IgD-negative memory B cell (primary cell): Measurements from ENCODE around the gene SLC4A2. TPM values are rescaled to one million over a fixed set of nuclear protein-coding genes. Genes with fewer than 3 reads are reported as not detected.
"Not testable (repeated sequence)": the region's sequence is repeated elsewhere in the genome, so short reads cannot be mapped to it uniquely, and the experiment has no call there.

ENCODE experiments used
- H3K27ac Mint-ChIP-seq, 3 donors: one replicate each; pipeline ENCODE4 v1.8.0; 2020 to 2022; ENCODE audit warnings: mild to moderate bottlenecking in 3 of 3, mixed read lengths in 3 of 3, moderate library complexity in 1 of 3
- H3K27me3 Mint-ChIP-seq: one replicate; pipeline ENCODE4 v1.8.0; 2021; ENCODE audit warnings: mixed read lengths
- H3K36me3 Mint-ChIP-seq: one replicate; pipeline ENCODE4 v1.8.0; 2020; ENCODE audit warnings: mild to moderate bottlenecking, mixed read lengths
- H3K4me1 Mint-ChIP-seq, 3 donors: one replicate each; pipeline ENCODE4 v1.8.0; 2020 to 2022; ENCODE audit warnings: mixed read lengths in 3 of 3, mild to moderate bottlenecking in 1 of 3
- H3K4me3 Mint-ChIP-seq, 4 donors: one replicate each; pipeline ENCODE4 v1.8.0; 2020 to 2022; ENCODE audit warnings: mild to moderate bottlenecking in 4 of 4, mixed read lengths in 4 of 4, moderate library complexity in 3 of 4
- H3K9me3 Mint-ChIP-seq, 3 donors: one replicate each; pipeline ENCODE4 v1.8.0; 2020 to 2021; ENCODE audit warnings: mixed read lengths in 3 of 3, mild to moderate bottlenecking in 1 of 3
- polyA plus RNA-seq: library from polyadenylated mRNA; unstranded; fragments of 300-500 nt; fragmentation: Illumina TruSeq; gene quantifications from one replicate; pipeline ENCODE4 v1.2.3, GENCODE V29; 2021

SLC4A2 gene
- polyA plus RNA-seq, 1 donor from 2014 or later: 17.8 TPM

DNA sequence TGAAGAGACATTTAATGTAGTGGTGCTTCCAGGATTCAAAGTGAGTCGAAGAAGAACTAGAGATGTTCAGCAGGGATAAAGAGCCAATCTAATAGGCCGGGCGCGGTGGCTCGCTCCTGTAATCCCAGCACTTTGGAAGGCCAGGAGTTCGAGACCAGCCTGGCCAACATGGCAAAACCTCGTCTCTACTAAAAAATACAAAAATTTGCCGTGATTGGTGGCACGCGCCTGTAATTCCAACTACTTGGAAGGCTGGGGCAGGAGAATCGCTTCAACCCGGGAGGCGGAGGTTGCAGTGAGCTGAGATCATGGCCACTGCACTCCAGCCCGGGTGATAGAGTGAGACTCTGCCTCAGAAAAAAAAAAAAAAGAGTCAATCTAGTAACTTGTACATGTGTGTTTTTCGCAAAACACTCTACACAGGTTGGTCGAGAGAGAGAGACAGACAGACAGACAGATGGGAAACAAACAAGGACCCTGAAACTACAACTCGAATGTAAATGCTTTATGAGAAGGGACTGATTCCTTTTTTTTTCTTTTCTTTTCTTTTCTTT lies 30.4 kb upstream of the SLC4A2 start:
- Mint-ChIP-seq H3K27ac (peak overlapping the region; percentile 97 to 100 (median 99)), H3K4me1 (peaks cover 15 to 18% (median 16%) of the 10 kb centered on the region in 3 donors), H3K4me3 (peak overlapping the region; percentile 88 to 99 (median 96)), H3K36me3 (peaks cover 10% of the 10 kb centered on the region), H3K9me3 (no peaks in the 10 kb centered on the region), H3K27me3 (no peaks in the 10 kb centered on the region)

DNA sequence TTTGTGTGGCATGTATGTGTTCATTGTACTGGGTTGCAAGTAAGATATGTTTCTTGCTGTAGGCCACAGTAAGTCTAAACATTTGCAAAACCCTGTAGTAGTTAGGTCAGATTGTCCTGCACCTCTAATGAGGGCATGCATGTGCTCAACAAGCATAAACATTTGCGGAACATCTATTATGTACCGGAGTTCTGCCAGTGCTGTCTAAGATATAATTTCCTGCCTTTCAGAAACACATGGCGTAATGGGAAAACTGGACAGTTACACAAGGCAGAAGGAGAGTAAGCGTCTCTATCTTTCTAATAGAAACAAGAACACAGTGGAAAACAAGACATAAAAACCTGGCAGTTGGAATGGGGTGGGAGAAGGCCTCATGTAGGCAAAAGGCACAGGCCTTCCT lies 28.4 kb upstream of the SLC4A2 start:
- Mint-ChIP-seq H3K27me3 (no peaks in the 10 kb centered on the region), H3K4me1 (peaks cover 15 to 18% (median 16%) of the 10 kb centered on the region in 3 donors), H3K4me3 (peak overlapping the region in 1 of 4 donors; percentile 39), H3K36me3 (peaks cover 8% of the 10 kb centered on the region), H3K27ac (peak overlapping the region in 1 of 3 donors; percentile 49), H3K9me3 (no peaks in the 10 kb centered on the region)

DNA sequence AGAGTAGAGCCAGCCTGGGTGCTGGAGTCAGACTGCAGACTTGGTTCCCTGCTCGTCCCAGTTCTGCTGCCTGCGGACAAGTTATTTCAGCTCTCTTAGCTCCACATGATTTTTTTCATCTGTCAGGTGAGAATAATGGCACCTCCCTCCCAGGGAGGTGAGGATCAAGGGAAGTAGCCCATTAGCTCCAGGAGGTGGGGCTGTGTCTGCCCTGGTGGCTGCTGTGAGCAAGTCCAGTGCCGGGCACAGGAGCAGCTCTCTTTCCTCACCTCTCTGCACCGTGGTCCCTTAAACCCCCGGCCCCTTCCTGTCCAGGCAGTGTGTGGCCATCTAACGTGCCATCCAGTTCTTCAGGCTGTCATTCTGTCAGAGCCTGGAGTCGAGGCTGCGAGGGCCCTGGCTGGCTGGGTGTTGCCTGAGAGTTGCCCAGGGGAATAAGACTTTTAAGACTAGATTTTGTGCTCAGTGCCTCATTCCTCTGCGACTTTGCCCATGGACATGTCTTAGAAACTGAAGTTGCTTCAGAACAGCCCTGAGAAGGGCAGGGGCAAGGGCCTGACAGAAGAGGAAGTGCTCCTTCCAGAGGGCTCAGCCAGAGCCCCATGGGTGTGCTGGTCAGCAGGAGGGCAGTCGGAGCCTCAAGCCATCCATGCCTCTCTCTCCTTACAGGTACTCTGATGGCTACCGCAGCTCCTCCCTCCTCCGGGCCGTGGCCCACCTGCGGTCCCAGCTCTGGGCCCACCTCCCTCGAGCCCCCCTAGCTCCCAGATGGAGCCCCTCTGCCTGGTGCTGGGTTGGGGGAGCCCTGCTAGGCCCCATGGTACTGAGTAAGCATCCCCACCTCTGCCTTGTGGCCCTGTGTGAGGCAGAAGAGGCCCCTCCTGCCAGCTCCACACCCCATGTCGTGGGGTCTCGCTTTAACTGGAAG lies 26.2 kb upstream of the SLC4A2 start:
- Mint-ChIP-seq H3K36me3 (peaks cover 11% of the 10 kb centered on the region), H3K4me3 (peak overlapping the region in 1 of 4 donors; percentile 54), H3K4me1 (peaks cover 9% of the 10 kb centered on the region in 3 donors), H3K9me3 (no peaks in the 10 kb centered on the region), H3K27ac (peak overlapping the region in 1 of 3 donors; percentile 19), H3K27me3 (no peaks in the 10 kb centered on the region)

DNA sequence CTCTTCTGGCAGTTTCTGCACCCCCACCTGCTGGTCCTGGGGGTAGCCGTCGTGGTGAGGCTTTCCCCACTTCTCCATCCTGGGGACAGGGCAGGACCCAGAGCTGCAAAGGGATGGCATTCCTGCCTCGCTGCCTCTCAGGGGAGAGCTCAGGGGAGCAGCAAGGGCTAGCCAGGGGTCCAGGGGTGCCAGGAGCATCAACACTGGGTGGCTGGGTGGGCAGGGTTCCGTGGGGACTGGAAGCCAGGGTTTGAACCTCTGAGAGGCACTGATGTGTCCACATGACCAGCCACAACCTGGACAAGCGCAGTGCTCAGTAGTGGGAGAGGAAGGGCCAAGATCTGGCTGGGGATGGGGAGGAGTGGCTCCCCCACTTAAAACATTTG lies 25.5 kb upstream of the SLC4A2 start:
- no peak overlapping the region for H3K4me3 Mint-ChIP-seq

GRCh38 chr7:151034312-151035025 lies 24.9 kb upstream of the SLC4A2 start:
- peaks cover 0 to 2% (median 2%) of the 10 kb centered on the region in 3 donors for H3K4me1 Mint-ChIP-seq
- H3K9me3 Mint-ChIP-seq: no peaks in the 10 kb centered on the region
- no peak overlapping the region for H3K4me3 Mint-ChIP-seq
- H3K27ac Mint-ChIP-seq: no peak overlapping the region
- no peaks in the 10 kb centered on the region for H3K27me3 Mint-ChIP-seq
- peaks cover 8% of the 10 kb centered on the region for H3K36me3 Mint-ChIP-seq

More for the DNA sequence above, 25.5 kb upstream of the SLC4A2 start:
- Mint-ChIP-seq H3K27ac (no peak overlapping the region), H3K4me1 (peaks cover 2 to 6% (median 6%) of the 10 kb centered on the region in 3 donors), H3K9me3 (no peaks in the 10 kb centered on the region), H3K36me3 (peaks cover 8% of the 10 kb centered on the region), H3K27me3 (no peaks in the 10 kb centered on the region)

DNA sequence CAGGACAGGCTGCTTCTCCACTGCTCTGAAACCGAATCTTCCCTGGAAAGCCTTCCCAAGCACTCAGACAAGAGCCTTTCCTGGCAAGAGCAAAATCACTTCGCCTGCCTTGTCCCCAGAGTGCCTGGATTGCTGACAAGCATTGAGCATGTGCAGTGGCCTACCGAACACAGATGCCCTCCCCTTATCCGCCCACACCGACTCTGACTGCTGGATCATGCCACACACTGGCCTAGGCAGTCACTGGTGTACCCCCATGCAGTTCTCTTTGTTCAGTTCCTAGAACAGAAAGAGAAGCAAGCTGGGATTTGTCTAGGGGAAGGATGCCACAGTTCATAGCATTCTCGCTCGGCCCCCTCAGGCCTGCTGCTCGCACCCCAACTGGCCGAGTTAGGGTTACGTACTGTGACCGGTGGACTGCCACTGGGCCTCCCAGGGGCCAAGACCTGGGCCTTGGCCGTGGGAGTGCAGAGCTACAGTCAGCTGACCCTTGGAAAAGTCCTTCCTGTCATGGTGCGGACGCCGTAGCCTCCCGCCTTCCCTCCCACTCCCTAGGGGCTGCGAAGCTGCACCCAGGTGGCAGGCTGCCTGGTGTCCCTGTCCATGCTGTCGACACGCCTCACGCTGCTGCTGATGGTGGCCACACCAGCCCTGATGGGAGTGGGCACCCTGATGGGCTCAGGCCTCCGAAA lies 24.2 kb upstream of the SLC4A2 start:
- Mint-ChIP-seq H3K9me3 (no peaks in the 10 kb centered on the region), H3K27ac (no peak overlapping the region), H3K36me3 (peaks cover 8% of the 10 kb centered on the region)

GRCh38 chr7:151035902-151036301 lies 23.5 kb upstream of the SLC4A2 start:
- Mint-ChIP-seq H3K4me3 (no peak overlapping the region), H3K36me3 (peaks cover 8% of the 10 kb centered on the region), H3K27me3 (no peaks in the 10 kb centered on the region), H3K9me3 (no peaks in the 10 kb centered on the region), H3K27ac (no peak overlapping the region), H3K4me1 (peaks cover 0 to 2% (median 0%) of the 10 kb centered on the region in 3 donors)

More for the DNA sequence above, 24.2 kb upstream of the SLC4A2 start:
- no peak overlapping the region for H3K4me3 Mint-ChIP-seq
- peaks cover 0 to 2% (median 0%) of the 10 kb centered on the region in 3 donors for H3K4me1 Mint-ChIP-seq
- no peaks in the 10 kb centered on the region for H3K27me3 Mint-ChIP-seq

- Mint-ChIP-seq H3K4me3 (no peak overlapping the region), H3K4me1 (no peaks in the 10 kb centered on the region), H3K9me3 (no peaks in the 10 kb centered on the region), H3K27me3 (no peaks in the 10 kb centered on the region), H3K36me3 (peaks cover 3% of the 10 kb centered on the region), H3K27ac (peak overlapping the region in 1 of 3 donors; percentile 43)
Observed at GRCh38 chr7:151038951-151039849, 20.2 kb upstream of the SLC4A2 start.

- no peak overlapping the region for H3K27ac Mint-ChIP-seq
- peaks cover 3% of the 10 kb centered on the region for H3K36me3 Mint-ChIP-seq
- no peak overlapping the region for H3K4me3 Mint-ChIP-seq
- H3K9me3 Mint-ChIP-seq: no peaks in the 10 kb centered on the region
- no peaks in the 10 kb centered on the region for H3K4me1 Mint-ChIP-seq
- H3K27me3 Mint-ChIP-seq: no peaks in the 10 kb centered on the region
Observed at GRCh38 chr7:151039850-151040548, 19.4 kb upstream of the SLC4A2 start.

DNA sequence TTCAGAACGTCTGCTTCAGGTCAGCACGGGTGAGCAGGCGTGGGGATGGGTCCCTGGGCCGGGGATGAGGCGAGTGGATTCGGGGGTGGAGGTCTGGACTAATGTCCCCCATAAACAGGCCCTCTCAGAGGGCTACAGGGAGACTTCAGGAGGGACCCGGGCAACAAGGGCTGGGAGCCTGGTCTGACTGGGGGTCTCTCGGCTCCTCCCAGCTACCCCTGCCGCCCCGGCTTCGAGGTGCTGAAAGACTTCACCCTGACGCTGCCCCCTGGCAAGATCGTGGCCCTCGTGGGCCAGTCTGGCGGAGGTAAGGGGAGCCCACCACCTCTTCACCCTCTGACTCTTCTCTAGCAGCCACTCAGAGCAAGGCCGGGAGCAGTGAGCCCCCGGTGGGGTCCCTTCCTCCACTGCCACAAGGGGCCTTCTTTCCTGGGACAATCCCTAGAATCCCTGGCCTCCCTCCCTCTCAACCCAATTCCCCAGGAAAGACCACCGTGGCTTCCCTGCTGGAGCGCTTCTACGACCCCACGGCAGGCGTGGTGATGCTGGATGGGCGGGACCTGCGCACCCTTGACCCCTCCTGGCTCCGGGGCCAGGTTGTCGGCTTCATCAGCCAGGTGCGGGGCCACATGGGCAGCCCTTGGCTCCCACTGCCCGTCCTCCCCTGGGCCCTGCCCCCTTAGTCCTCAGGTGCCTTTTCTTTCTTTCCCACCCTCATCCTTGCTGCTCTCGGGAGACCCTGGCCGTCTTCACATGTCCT lies 18.6 kb upstream of the SLC4A2 start:
- H3K4me1 Mint-ChIP-seq: no peaks in the 10 kb centered on the region
- no peaks in the 10 kb centered on the region for H3K27me3 Mint-ChIP-seq
- no peaks in the 10 kb centered on the region for H3K9me3 Mint-ChIP-seq
- no peak overlapping the region for H3K4me3 Mint-ChIP-seq
- peaks cover 3% of the 10 kb centered on the region for H3K36me3 Mint-ChIP-seq
- H3K27ac Mint-ChIP-seq: no peak overlapping the region

DNA sequence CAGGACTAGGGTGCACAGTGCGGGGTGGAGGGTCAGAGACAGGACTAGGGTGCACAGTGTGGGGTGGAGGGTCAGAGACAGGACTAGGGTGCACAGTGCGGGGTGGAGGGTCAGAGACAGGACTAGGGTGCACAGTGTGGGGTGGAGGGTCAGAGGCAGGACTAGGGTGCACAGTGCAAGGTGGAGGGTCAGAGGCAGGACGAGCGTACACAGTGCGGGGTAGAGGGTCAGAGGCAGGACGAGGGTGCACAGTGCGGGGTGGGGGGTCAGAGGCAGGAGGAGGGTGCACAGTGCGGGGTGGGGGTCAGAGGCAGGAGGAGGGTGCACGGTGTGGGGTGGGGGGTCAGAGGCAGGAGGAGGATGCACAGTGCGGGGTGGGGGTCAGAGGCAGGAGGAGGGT lies 15.9 kb upstream of the SLC4A2 start:
- not testable (repeated sequence) for H3K4me1 Mint-ChIP-seq, H3K27ac Mint-ChIP-seq, H3K36me3 Mint-ChIP-seq, H3K27me3 Mint-ChIP-seq, H3K9me3 Mint-ChIP-seq, H3K4me3 Mint-ChIP-seq

GRCh38 chr7:151043959-151044358 lies 15.4 kb upstream of the SLC4A2 start:
- Mint-ChIP-seq H3K27me3 (no peaks in the 10 kb centered on the region), H3K4me1 (no peaks in the 10 kb centered on the region), H3K36me3 (no peaks in the 10 kb centered on the region), H3K9me3 (no peaks in the 10 kb centered on the region), H3K4me3 (no peak overlapping the region), H3K27ac (peak overlapping the region in 1 of 3 donors; percentile 59)

- peak overlapping the region in 1 of 3 donors; percentile 59 for H3K27ac Mint-ChIP-seq
- H3K36me3 Mint-ChIP-seq: no peaks in the 10 kb centered on the region
Observed at GRCh38 chr7:151045262-151045661, 14.1 kb upstream of the SLC4A2 start.

More at GRCh38 chr7:151045262-151045661, 14.1 kb upstream of the SLC4A2 start:
- Mint-ChIP-seq H3K4me3 (no peak overlapping the region), H3K27me3 (no peaks in the 10 kb centered on the region), H3K9me3 (no peaks in the 10 kb centered on the region), H3K4me1 (no peaks in the 10 kb centered on the region)
